Measurements from ENCODE around the gene FRMD1.

- TF ChIP-seq CTCF (IDR thresholded peaks at IDR 0.05; ENCODE audit: extremely low read depth in 1 of 2, insufficient read depth in 1 of 2, low read depth in 1 of 2, low read length in 2 of 2) (no peak), MAX (IDR thresholded peaks at IDR 0.05; ENCODE audit: insufficient read depth, insufficient read length) (no peak), POLR2AphosphoS5 (IDR thresholded peaks at IDR 0.05; ENCODE audit: insufficient read depth, low read depth, low read length) (no peak), POLR2A (IDR thresholded peaks at IDR 0.05; ENCODE audit: low read depth, low read length) (no peak), MYC (IDR thresholded peaks at IDR 0.05; ENCODE audit: low read depth, low read length) (no peak)
Observed at GRCh38 chr6:168016721-168017525, 62.1 kb downstream of the FRMD1 start.
